Loucy (cell line): ENCODE results near the gene DSE.

Experiments used
- EZH2phosphoT487 ChIP-seq: fragments of 200-600 bp; IDR thresholded peaks from 2 replicates; pipeline ENCODE4 v1.6.1; 2018; ENCODE audit warnings: antibody characterized with exemption, mild to moderate bottlenecking, moderate library complexity, borderline replicate concordance
- TF ChIP-seq, protein P1 (sequence below): fragments of 200-600 bp; sonication (generic); conservative IDR thresholded peaks from 2 replicates; pipeline ENCODE4 v1.5.1; 2014; ENCODE audit warnings: mild to moderate bottlenecking, antibody characterized with exemption, low read length

DNA sequence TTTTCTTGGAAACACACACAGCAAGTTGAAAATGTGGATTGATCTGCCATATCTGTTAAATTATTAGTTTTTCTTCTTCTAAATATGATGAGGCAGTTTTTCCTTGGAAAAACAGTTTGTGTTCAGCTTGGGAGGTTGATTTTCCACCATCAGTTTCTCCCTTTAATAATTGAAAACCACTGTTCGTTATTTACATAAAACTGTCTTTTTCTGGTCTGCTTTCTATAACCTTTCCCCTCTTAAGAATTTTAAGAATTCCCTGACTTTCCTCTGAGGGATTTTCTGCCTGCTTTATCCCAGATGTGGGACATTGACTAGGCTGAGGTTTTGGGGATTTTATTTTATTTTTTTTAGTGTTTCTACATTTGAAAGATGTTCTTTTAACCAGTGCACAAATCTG, 27.2 kb downstream of the DSE start:
- TF ChIP-seq, protein P1, sequence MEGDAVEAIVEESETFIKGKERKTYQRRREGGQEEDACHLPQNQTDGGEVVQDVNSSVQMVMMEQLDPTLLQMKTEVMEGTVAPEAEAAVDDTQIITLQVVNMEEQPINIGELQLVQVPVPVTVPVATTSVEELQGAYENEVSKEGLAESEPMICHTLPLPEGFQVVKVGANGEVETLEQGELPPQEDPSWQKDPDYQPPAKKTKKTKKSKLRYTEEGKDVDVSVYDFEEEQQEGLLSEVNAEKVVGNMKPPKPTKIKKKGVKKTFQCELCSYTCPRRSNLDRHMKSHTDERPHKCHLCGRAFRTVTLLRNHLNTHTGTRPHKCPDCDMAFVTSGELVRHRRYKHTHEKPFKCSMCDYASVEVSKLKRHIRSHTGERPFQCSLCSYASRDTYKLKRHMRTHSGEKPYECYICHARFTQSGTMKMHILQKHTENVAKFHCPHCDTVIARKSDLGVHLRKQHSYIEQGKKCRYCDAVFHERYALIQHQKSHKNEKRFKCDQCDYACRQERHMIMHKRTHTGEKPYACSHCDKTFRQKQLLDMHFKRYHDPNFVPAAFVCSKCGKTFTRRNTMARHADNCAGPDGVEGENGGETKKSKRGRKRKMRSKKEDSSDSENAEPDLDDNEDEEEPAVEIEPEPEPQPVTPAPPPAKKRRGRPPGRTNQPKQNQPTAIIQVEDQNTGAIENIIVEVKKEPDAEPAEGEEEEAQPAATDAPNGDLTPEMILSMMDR: no peak
- TF ChIP-seq EZH2phosphoT487: no peak
